Measurements from ENCODE around the gene MCC.

Gene MCC

DNA sequence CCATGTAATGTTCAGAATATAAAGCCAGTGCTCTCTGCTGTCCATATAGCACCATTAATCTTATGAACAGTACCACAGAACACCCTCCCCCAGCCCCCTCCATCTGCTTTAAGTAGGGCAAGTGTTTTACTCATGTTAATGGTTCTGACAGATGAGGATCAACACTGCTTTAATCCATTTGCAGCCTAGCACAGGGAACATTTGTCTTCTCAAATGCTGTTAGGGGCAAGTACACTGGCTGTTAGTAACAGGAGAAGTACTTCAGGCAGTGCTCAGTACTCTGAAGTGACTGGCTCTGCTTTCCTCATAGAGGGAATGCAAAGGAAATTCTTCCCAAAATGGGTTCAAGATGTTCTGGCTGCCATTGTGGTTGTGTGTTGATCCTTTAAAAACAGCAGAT is 309.1 kb downstream of the MCC start:
- TF ChIP-seq NFIC (IDR thresholded peaks at IDR 0.05) = no peak
- no peak for TF ChIP-seq FOXM1 (IDR thresholded peaks at IDR 0.05; ENCODE audit: borderline replicate concordance, low read depth)
- TF ChIP-seq, protein P1, sequence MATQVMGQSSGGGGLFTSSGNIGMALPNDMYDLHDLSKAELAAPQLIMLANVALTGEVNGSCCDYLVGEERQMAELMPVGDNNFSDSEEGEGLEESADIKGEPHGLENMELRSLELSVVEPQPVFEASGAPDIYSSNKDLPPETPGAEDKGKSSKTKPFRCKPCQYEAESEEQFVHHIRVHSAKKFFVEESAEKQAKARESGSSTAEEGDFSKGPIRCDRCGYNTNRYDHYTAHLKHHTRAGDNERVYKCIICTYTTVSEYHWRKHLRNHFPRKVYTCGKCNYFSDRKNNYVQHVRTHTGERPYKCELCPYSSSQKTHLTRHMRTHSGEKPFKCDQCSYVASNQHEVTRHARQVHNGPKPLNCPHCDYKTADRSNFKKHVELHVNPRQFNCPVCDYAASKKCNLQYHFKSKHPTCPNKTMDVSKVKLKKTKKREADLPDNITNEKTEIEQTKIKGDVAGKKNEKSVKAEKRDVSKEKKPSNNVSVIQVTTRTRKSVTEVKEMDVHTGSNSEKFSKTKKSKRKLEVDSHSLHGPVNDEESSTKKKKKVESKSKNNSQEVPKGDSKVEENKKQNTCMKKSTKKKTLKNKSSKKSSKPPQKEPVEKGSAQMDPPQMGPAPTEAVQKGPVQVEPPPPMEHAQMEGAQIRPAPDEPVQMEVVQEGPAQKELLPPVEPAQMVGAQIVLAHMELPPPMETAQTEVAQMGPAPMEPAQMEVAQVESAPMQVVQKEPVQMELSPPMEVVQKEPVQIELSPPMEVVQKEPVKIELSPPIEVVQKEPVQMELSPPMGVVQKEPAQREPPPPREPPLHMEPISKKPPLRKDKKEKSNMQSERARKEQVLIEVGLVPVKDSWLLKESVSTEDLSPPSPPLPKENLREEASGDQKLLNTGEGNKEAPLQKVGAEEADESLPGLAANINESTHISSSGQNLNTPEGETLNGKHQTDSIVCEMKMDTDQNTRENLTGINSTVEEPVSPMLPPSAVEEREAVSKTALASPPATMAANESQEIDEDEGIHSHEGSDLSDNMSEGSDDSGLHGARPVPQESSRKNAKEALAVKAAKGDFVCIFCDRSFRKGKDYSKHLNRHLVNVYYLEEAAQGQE (IDR thresholded peaks at IDR 0.05; ENCODE audit: low read depth) = no peak
- no peak for TF ChIP-seq CREB1 (IDR thresholded peaks at IDR 0.05; ENCODE audit: low read depth)
- no peak for TF ChIP-seq USF1 (IDR thresholded peaks at IDR 0.05)
- no peak for TF ChIP-seq CEBPB (IDR thresholded peaks at IDR 0.05)
- TF ChIP-seq RAD21 (IDR thresholded peaks at IDR 0.05; ENCODE audit: low read depth) = no peak
- no peak for TF ChIP-seq EP300 (IDR thresholded peaks at IDR 0.05; ENCODE audit: borderline replicate concordance)
- no peak for TF ChIP-seq TEAD4 (IDR thresholded peaks at IDR 0.05)
- TF ChIP-seq YY1 (IDR thresholded peaks at IDR 0.05; ENCODE audit: low read depth) = no peak

- TF ChIP-seq NFIC (IDR thresholded peaks at IDR 0.05) (no peak), ZBTB7A (IDR thresholded peaks at IDR 0.05; ENCODE audit: low read depth) (no peak), TEAD4 (IDR thresholded peaks at IDR 0.05) (no peak), EP300 (IDR thresholded peaks at IDR 0.05; ENCODE audit: borderline replicate concordance) (no peak), RAD21 (IDR thresholded peaks at IDR 0.05; ENCODE audit: low read depth) (no peak), CREB1 (IDR thresholded peaks at IDR 0.05; ENCODE audit: low read depth) (no peak), CEBPB (IDR thresholded peaks at IDR 0.05) (no peak), YY1 (IDR thresholded peaks at IDR 0.05; ENCODE audit: low read depth) (no peak), USF1 (IDR thresholded peaks at IDR 0.05) (no peak), FOXM1 (IDR thresholded peaks at IDR 0.05; ENCODE audit: borderline replicate concordance, low read depth) (no peak), TCF12 (IDR thresholded peaks at IDR 0.05; ENCODE audit: low read depth) (no peak), EGR1 (IDR thresholded peaks at IDR 0.05) (no peak)
Observed at GRCh38 chr5:113178073-113178779, 310.0 kb downstream of the MCC start.

DNA sequence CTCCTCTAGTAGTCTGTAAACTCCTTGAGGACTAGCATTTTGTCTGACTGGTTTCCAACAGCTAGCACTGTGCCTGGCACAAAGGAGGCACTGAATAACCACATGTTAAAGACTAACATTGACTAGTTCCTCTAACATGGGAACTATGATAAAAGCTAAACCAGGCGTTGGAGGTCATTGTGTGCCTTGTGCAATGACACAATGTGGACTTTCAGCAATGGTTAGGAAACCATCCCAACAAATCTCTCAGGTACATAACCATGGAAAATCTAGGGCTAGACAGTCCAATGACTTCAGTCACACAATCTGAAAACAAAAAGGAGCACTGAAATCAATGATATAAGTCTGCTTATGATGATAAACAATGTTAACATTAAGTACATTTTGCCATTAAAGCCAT is 311.0 kb downstream of the MCC start:
- TF ChIP-seq ZBTB7A (IDR thresholded peaks at IDR 0.05; ENCODE audit: low read depth) (no peak), TCF12 (IDR thresholded peaks at IDR 0.05; ENCODE audit: low read depth) (no peak), RAD21 (IDR thresholded peaks at IDR 0.05; ENCODE audit: low read depth) (no peak), TAF1 (IDR thresholded peaks at IDR 0.05; ENCODE audit: low read depth) (no peak), YY1 (IDR thresholded peaks at IDR 0.05; ENCODE audit: low read depth) (no peak), NFIC (IDR thresholded peaks at IDR 0.05) (no peak), CEBPB (IDR thresholded peaks at IDR 0.05) (no peak), FOXM1 (IDR thresholded peaks at IDR 0.05; ENCODE audit: borderline replicate concordance, low read depth) (no peak), CREB1 (IDR thresholded peaks at IDR 0.05; ENCODE audit: low read depth) (no peak), TEAD4 (IDR thresholded peaks at IDR 0.05) (no peak), EGR1 (IDR thresholded peaks at IDR 0.05) (no peak)
- TF ChIP-seq, protein P1 (IDR thresholded peaks at IDR 0.05; ENCODE audit: low read depth) = no peak

DNA sequence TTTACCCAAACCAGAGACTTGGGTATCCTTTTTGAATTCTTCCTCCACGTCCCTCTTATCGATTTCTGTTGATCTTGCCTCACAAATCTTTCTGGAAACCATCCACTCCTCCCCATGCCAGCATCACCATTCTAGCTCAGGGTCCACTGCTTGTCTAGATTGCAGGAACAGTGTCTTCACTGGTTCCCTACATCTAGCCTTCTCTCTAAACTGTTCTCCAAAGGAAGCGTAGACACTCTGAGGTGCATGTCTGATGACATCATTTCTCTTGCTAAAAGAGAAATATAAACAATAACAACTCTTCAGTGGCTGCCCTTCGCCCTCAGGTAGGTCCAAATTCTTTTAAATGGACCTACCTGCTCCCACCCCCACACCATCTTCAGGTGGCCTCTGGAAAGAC is 311.5 kb downstream of the MCC start:
- TF ChIP-seq EP300 (IDR thresholded peaks at IDR 0.05; ENCODE audit: borderline replicate concordance) (no peak), CREB1 (IDR thresholded peaks at IDR 0.05; ENCODE audit: low read depth) (no peak), EGR1 (IDR thresholded peaks at IDR 0.05) (no peak), FOXM1 (IDR thresholded peaks at IDR 0.05; ENCODE audit: borderline replicate concordance, low read depth) (no peak), NFIC (IDR thresholded peaks at IDR 0.05) (no peak), CEBPB (IDR thresholded peaks at IDR 0.05) (no peak), USF1 (IDR thresholded peaks at IDR 0.05) (no peak), MAX (IDR thresholded peaks at IDR 0.05) (no peak), RAD21 (IDR thresholded peaks at IDR 0.05; ENCODE audit: low read depth) (no peak), TAF1 (IDR thresholded peaks at IDR 0.05; ENCODE audit: low read depth) (no peak), TEAD4 (IDR thresholded peaks at IDR 0.05) (no peak)
- TF ChIP-seq, protein P1 (IDR thresholded peaks at IDR 0.05; ENCODE audit: low read depth) = no peak

Measured in Ishikawa (cell line).